WTC11 (cell line): ENCODE data around the gene DYNLRB1.

Experiments
- ATF3 ChIP-seq: sonication (generic); formaldehyde crosslinking; conservative IDR thresholded peaks from 2 replicates; pipeline ENCODE4 v1.8.1; 2022; ENCODE audit warnings: mild to moderate bottlenecking, missing genetic modification reagents
- EMX1 ChIP-seq: fragments of 250-450 bp; sonication (Bioruptor Pico); IDR thresholded peaks from 2 replicates; pipeline ENCODE4 v1.8.0; 2021; ENCODE audit warnings: mild to moderate bottlenecking
- FOXJ3 ChIP-seq: sonication (generic); formaldehyde crosslinking; IDR thresholded peaks from 2 replicates; pipeline ENCODE4 v1.9.0; 2021; ENCODE audit warnings: missing genetic modification reagents, mild to moderate bottlenecking, borderline replicate concordance
- JAZF1 ChIP-seq: fragments of 250-450 bp; sonication (Bioruptor Pico); IDR thresholded peaks from 2 replicates; pipeline ENCODE4 v1.9.0; 2021; ENCODE audit warnings: moderate library complexity, mild to moderate bottlenecking, inconsistent platforms
- JUN ChIP-seq: sonication (generic); formaldehyde crosslinking; IDR thresholded peaks from 2 replicates; pipeline ENCODE4 v1.8.0; 2023; ENCODE audit warnings: mild to moderate bottlenecking, missing genetic modification reagents
- NFYB ChIP-seq: sonication (generic); formaldehyde crosslinking; conservative IDR thresholded peaks from 2 replicates; pipeline ENCODE4 v1.8.0; 2022; ENCODE audit warnings: low read depth, missing genetic modification reagents
- NR1H2 ChIP-seq: sonication (generic); formaldehyde crosslinking; IDR thresholded peaks from 2 replicates; pipeline ENCODE4 v1.9.0; 2021; ENCODE audit warnings: mild to moderate bottlenecking, moderate library complexity, missing genetic modification reagents
- SP1 ChIP-seq: sonication (generic); formaldehyde crosslinking; conservative IDR thresholded peaks from 2 replicates; pipeline ENCODE4 v1.8.1; 2022; ENCODE audit warnings: missing genetic modification reagents
- ZNF138 ChIP-seq: sonication (generic); formaldehyde crosslinking; conservative IDR thresholded peaks from 2 replicates; pipeline ENCODE4 v1.8.1; 2022; ENCODE audit warnings: mild to moderate bottlenecking, moderate library complexity, missing genetic modification reagents
- ZNF416 ChIP-seq: fragments of 250-450 bp; sonication (Bioruptor Pico); IDR thresholded peaks from 2 replicates; pipeline ENCODE4 v1.9.0; 2021; ENCODE audit warnings: mild to moderate bottlenecking, inconsistent platforms
- TF ChIP-seq, protein P1 (sequence below): sonication (generic); formaldehyde crosslinking; IDR thresholded peaks from 2 replicates; pipeline ENCODE4 v1.8.0; 2022; ENCODE audit warnings: mild to moderate bottlenecking, missing genetic modification reagents
- TF ChIP-seq, protein P2 (sequence below): fragments of 200-600 bp; IDR thresholded peaks from 2 replicates; pipeline ENCODE4 v1.8.0; 2022; ENCODE audit warnings: antibody characterized with exemption
- TF ChIP-seq, protein P3 (sequence below): fragments of 250-450 bp; sonication (Bioruptor Pico); IDR thresholded peaks from 2 replicates; pipeline ENCODE4 v1.9.0; 2021; ENCODE audit warnings: mild to moderate bottlenecking
- TF ChIP-seq, protein P4 (sequence below): sonication (generic); formaldehyde crosslinking; IDR thresholded peaks from 2 replicates; pipeline ENCODE4 v1.8.1; 2022; ENCODE audit warnings: low read depth, mild to moderate bottlenecking, moderate library complexity, missing genetic modification reagents, borderline replicate concordance

- TF ChIP-seq, protein P1, sequence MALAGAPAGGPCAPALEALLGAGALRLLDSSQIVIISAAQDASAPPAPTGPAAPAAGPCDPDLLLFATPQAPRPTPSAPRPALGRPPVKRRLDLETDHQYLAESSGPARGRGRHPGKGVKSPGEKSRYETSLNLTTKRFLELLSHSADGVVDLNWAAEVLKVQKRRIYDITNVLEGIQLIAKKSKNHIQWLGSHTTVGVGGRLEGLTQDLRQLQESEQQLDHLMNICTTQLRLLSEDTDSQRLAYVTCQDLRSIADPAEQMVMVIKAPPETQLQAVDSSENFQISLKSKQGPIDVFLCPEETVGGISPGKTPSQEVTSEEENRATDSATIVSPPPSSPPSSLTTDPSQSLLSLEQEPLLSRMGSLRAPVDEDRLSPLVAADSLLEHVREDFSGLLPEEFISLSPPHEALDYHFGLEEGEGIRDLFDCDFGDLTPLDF (CRISPR knock-in tag) = no peak
- no peak for TF ChIP-seq NFYB (CRISPR knock-in tag)
- TF ChIP-seq, protein P2, sequence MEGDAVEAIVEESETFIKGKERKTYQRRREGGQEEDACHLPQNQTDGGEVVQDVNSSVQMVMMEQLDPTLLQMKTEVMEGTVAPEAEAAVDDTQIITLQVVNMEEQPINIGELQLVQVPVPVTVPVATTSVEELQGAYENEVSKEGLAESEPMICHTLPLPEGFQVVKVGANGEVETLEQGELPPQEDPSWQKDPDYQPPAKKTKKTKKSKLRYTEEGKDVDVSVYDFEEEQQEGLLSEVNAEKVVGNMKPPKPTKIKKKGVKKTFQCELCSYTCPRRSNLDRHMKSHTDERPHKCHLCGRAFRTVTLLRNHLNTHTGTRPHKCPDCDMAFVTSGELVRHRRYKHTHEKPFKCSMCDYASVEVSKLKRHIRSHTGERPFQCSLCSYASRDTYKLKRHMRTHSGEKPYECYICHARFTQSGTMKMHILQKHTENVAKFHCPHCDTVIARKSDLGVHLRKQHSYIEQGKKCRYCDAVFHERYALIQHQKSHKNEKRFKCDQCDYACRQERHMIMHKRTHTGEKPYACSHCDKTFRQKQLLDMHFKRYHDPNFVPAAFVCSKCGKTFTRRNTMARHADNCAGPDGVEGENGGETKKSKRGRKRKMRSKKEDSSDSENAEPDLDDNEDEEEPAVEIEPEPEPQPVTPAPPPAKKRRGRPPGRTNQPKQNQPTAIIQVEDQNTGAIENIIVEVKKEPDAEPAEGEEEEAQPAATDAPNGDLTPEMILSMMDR = no peak
- no peak for TF ChIP-seq NR1H2 (CRISPR knock-in tag)
- no peak for TF ChIP-seq JAZF1 (CRISPR knock-in tag)
- TF ChIP-seq, protein P3, sequence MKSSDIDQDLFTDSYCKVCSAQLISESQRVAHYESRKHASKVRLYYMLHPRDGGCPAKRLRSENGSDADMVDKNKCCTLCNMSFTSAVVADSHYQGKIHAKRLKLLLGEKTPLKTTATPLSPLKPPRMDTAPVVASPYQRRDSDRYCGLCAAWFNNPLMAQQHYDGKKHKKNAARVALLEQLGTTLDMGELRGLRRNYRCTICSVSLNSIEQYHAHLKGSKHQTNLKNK (CRISPR knock-in tag) = no peak
- no peak for TF ChIP-seq ATF3 (CRISPR knock-in tag)
- no peak for TF ChIP-seq FOXJ3 (CRISPR knock-in tag)
- TF ChIP-seq, protein P4, sequence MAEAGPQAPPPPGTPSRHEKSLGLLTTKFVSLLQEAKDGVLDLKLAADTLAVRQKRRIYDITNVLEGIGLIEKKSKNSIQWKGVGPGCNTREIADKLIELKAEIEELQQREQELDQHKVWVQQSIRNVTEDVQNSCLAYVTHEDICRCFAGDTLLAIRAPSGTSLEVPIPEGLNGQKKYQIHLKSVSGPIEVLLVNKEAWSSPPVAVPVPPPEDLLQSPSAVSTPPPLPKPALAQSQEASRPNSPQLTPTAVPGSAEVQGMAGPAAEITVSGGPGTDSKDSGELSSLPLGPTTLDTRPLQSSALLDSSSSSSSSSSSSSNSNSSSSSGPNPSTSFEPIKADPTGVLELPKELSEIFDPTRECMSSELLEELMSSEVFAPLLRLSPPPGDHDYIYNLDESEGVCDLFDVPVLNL = no peak
- TF ChIP-seq EMX1 (CRISPR knock-in tag) = no peak
- TF ChIP-seq ZNF416 (CRISPR knock-in tag) = no peak
- TF ChIP-seq ZNF138 (CRISPR knock-in tag) = no peak
- no peak for TF ChIP-seq JUN
- no peak for TF ChIP-seq SP1 (CRISPR knock-in tag)
Measured at GRCh38 chr20:34532320-34532719, 16.1 kb downstream of the DYNLRB1 start.
